ENCODE data around the gene SCT.

GRCh38 chr11:618856-619627 lies 7.9 kb downstream of the SCT start:
- TF ChIP-seq CTCF (IDR thresholded peaks at IDR 0.05) (no peak), POLR2A (IDR thresholded peaks at IDR 0.05) (no peak)

All from Peyer's patch (tissue), 4 donors.